ENCODE data around the gene GIMAP2. TPM values are rescaled to one million over a fixed set of nuclear protein-coding genes. Genes with fewer than 3 reads are reported as not detected.

Gene GIMAP2
- total RNA-seq, 2 donors from 2014 or later: not detected

DNA sequence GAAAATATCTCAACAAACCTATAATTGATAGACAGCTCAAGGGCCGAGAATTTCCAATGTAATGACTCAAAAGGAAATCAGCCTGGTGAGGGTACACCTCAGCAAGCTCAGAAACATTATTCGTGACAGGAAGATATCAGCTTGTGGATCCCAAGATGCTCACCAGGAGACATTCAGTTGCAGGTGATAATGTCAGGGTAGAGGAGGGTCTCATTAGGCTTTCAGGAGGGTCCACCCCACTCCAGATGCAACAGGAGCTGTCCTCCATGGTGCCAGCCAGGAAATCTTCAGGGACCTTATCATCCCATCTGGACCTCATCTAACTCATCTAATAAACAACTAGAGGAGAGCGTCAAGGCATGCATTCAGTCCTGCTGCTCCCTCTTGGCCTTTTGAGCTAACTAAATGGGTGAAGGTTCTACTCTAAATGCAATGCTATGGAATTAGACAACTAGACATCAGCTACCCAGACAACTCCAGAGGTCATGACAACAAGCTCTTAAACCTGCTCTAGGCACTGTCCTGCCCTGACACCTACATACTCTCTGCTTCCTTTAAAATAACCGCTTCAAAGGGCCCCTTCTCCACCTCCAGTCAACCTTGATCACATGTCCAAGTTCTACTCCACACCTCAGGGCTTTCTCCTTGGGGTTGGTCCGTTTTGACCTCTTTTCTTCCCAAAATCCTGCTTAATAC is 47.4 kb downstream of the GIMAP2 start:
- H3K4me3 ChIP-seq (ENCODE audit: low read length): no peak overlapping the region
- WGBS, 2 experiments (ENCODE audit: insufficient coverage in 1 of 2, insufficient read length in 1 of 2): 51 to 60% methylated on average over 3 to 5 of the region's 5 CpGs
- no peak overlapping the region for H3K27ac ChIP-seq (ENCODE audit: low read depth, low read length)
- Mint-ChIP-seq H3K36me3 (ENCODE audit: low read depth) (no peaks in the 10 kb centered on the region), H3K9me3 (no peaks in the 10 kb centered on the region), H3K4me1 (peaks cover 8% of the 10 kb centered on the region), H3K4me3 (no peak overlapping the region), H3K27me3 (ENCODE audit: insufficient read depth) (peaks cover 97% of the 10 kb centered on the region), H3K27ac (no peak overlapping the region)
- no peak overlapping the region for H3K9ac ChIP-seq (ENCODE audit: extremely low read depth, low read length, poor library complexity, severe bottlenecking)
- H3K4me1 ChIP-seq (ENCODE audit: control insufficient read depth, insufficient read depth, low read length): no peaks in the 10 kb centered on the region
- DNase-seq: no peak
- TF ChIP-seq, protein P1, sequence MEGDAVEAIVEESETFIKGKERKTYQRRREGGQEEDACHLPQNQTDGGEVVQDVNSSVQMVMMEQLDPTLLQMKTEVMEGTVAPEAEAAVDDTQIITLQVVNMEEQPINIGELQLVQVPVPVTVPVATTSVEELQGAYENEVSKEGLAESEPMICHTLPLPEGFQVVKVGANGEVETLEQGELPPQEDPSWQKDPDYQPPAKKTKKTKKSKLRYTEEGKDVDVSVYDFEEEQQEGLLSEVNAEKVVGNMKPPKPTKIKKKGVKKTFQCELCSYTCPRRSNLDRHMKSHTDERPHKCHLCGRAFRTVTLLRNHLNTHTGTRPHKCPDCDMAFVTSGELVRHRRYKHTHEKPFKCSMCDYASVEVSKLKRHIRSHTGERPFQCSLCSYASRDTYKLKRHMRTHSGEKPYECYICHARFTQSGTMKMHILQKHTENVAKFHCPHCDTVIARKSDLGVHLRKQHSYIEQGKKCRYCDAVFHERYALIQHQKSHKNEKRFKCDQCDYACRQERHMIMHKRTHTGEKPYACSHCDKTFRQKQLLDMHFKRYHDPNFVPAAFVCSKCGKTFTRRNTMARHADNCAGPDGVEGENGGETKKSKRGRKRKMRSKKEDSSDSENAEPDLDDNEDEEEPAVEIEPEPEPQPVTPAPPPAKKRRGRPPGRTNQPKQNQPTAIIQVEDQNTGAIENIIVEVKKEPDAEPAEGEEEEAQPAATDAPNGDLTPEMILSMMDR (conservative IDR thresholded peaks at IDR 0.05): no peak
- H3K27me3 ChIP-seq (ENCODE audit: control insufficient read depth, insufficient read depth, low read length, poor library complexity, severe bottlenecking): peaks cover 97% of the 10 kb centered on the region
- H3K9me3 ChIP-seq (ENCODE audit: control insufficient read depth, low read length): no peaks in the 10 kb centered on the region
- no peaks in the 10 kb centered on the region for H3K36me3 ChIP-seq (ENCODE audit: control insufficient read depth, insufficient read depth, low read length)

- Histone ChIP-seq H3K27me3 (ENCODE audit: control insufficient read depth, insufficient read depth, low read length, poor library complexity, severe bottlenecking) (peaks cover 97% of the 10 kb centered on the region), H3K4me3 (ENCODE audit: low read length) (no peak overlapping the region), H3K27ac (ENCODE audit: low read depth, low read length) (no peak overlapping the region), H3K4me1 (ENCODE audit: control insufficient read depth, insufficient read depth, low read length) (no peaks in the 10 kb centered on the region), H3K9ac (ENCODE audit: extremely low read depth, low read length, poor library complexity, severe bottlenecking) (no peak overlapping the region), H3K9me3 (ENCODE audit: control insufficient read depth, low read length) (no peaks in the 10 kb centered on the region), H3K36me3 (ENCODE audit: control insufficient read depth, insufficient read depth, low read length) (no peaks in the 10 kb centered on the region)
- WGBS, 2 experiments (ENCODE audit: insufficient coverage in 1 of 2, insufficient read length in 1 of 2): 84 to 100% methylated on average over 1 to 5 of the region's 5 CpGs
- no peak overlapping the region for H3K27ac Mint-ChIP-seq
- DNase-seq: no peak
- TF ChIP-seq, protein P1 (conservative IDR thresholded peaks at IDR 0.05): no peak
- H3K4me3 Mint-ChIP-seq: no peak overlapping the region
- H3K9me3 Mint-ChIP-seq: no peaks in the 10 kb centered on the region
- no peaks in the 10 kb centered on the region for H3K36me3 Mint-ChIP-seq (ENCODE audit: low read depth)
- peaks cover 97% of the 10 kb centered on the region for H3K27me3 Mint-ChIP-seq (ENCODE audit: insufficient read depth)
- peaks cover 8% of the 10 kb centered on the region for H3K4me1 Mint-ChIP-seq
These were observed 48.1 kb downstream of the GIMAP2 start for GRCh38 chr7:150733482-150734095.

GRCh38 chr7:150734254-150734653 is 48.7 kb downstream of the GIMAP2 start:
- Mint-ChIP-seq H3K27me3 (ENCODE audit: insufficient read depth) (peaks cover 99% of the 10 kb centered on the region), H3K9me3 (no peaks in the 10 kb centered on the region), H3K27ac (no peak overlapping the region), H3K4me1 (peaks cover 8% of the 10 kb centered on the region), H3K36me3 (ENCODE audit: low read depth) (no peaks in the 10 kb centered on the region), H3K4me3 (no peak overlapping the region)
- DNase-seq: no peak
- 66 to 73% methylated on average over 2 to 3 of the region's 3 CpGs for WGBS, 2 experiments (ENCODE audit: insufficient coverage in 1 of 2, insufficient read length in 1 of 2)
- H3K4me1 ChIP-seq (ENCODE audit: control insufficient read depth, insufficient read depth, low read length): no peaks in the 10 kb centered on the region
- no peak overlapping the region for H3K27ac ChIP-seq (ENCODE audit: low read depth, low read length)
- no peaks in the 10 kb centered on the region for H3K36me3 ChIP-seq (ENCODE audit: control insufficient read depth, insufficient read depth, low read length)
- H3K9ac ChIP-seq (ENCODE audit: extremely low read depth, low read length, poor library complexity, severe bottlenecking): no peak overlapping the region
- peaks cover 100% of the 10 kb centered on the region for H3K27me3 ChIP-seq (ENCODE audit: control insufficient read depth, insufficient read depth, low read length, poor library complexity, severe bottlenecking)
- no peaks in the 10 kb centered on the region for H3K9me3 ChIP-seq (ENCODE audit: control insufficient read depth, low read length)
- TF ChIP-seq, protein P1 (conservative IDR thresholded peaks at IDR 0.05): no peak
- H3K4me3 ChIP-seq (ENCODE audit: low read length): no peak overlapping the region
